H9 (cell line): ENCODE data around the gene RIMS1. TPM values are rescaled to one million over a fixed set of nuclear protein-coding genes. Genes with fewer than 3 reads are reported as not detected.

Experiments used
- DNase-seq: peaks from one replicate; pipeline ENCODE4 v3.0.0-alpha.2; 2017
- H2AFZ ChIP-seq: one replicate; pipeline ENCODE4 v1.6.1; 2013; ENCODE audit warnings: mild to moderate bottlenecking, low read length, control low read depth, moderate library complexity
- H2AK5ac ChIP-seq: 2 replicates; pipeline ENCODE4 v1.6.1; 2013; ENCODE audit warnings: low read length, control low read depth, mixed read lengths; ENCODE audit not compliant: insufficient read length
- H2BK120ac ChIP-seq: one replicate; pipeline ENCODE4 v1.6.1; 2013; ENCODE audit warnings: low read depth, mild to moderate bottlenecking, low read length, control low read depth, inconsistent platforms; ENCODE audit not compliant: poor library complexity, severe bottlenecking
- H2BK12ac ChIP-seq: 2 replicates; pipeline ENCODE4 v1.6.1; 2013; ENCODE audit warnings: low read length, control low read depth, mixed read lengths, low read depth; ENCODE audit not compliant: insufficient read length
- H2BK15ac ChIP-seq: 2 replicates; pipeline ENCODE4 v1.6.1; 2013; ENCODE audit warnings: low read depth, low read length, control low read depth
- H2BK20ac ChIP-seq: one replicate; pipeline ENCODE4 v1.6.1; 2013; ENCODE audit warnings: low read depth, mild to moderate bottlenecking, low read length, control low read depth, inconsistent platforms; ENCODE audit not compliant: poor library complexity, severe bottlenecking
- H2BK5ac ChIP-seq: 2 replicates; pipeline ENCODE4 v1.6.1; 2013; ENCODE audit warnings: low read length, control low read depth, mixed read lengths; ENCODE audit not compliant: insufficient read length
- H3K14ac ChIP-seq: 2 replicates; pipeline ENCODE4 v1.6.1; 2013; ENCODE audit warnings: low read length, control low read depth; ENCODE audit not compliant: insufficient read depth
- H3K18ac ChIP-seq: 2 replicates; pipeline ENCODE4 v1.6.1; 2013; ENCODE audit warnings: low read depth, mild to moderate bottlenecking, mixed read lengths, low read length, control low read depth; ENCODE audit not compliant: insufficient read length
- H3K23ac ChIP-seq: 2 replicates; pipeline ENCODE4 v1.6.1; 2013; ENCODE audit warnings: low read length, control low read depth, mixed read lengths, low read depth; ENCODE audit not compliant: insufficient read length
- H3K23me2 ChIP-seq: 2 replicates; pipeline ENCODE4 v1.6.1; 2013; ENCODE audit warnings: low read depth, mild to moderate bottlenecking, mixed read lengths, low read length, control low read depth; ENCODE audit not compliant: insufficient read length, poor library complexity, severe bottlenecking
- H3K27ac ChIP-seq: 2 replicates; pipeline ENCODE4 v1.5.1; 2013; ENCODE audit warnings: low read length, control low read depth, mixed read lengths, low read depth; ENCODE audit not compliant: insufficient read length
- H3K27me3 ChIP-seq: 2 replicates; pipeline ENCODE4 v1.6.1; 2013; ENCODE audit warnings: low read length, control low read depth, inconsistent platforms; ENCODE audit not compliant: insufficient read depth
- H3K4ac ChIP-seq: 2 replicates; pipeline ENCODE4 v1.6.1; 2013; ENCODE audit warnings: low read depth, mild to moderate bottlenecking, control low read depth, inconsistent platforms, low read length, moderate library complexity
- H3K4me1 ChIP-seq: 2 replicates; pipeline ENCODE4 v1.6.1; 2013; ENCODE audit warnings: low read length, control low read depth, inconsistent platforms; ENCODE audit not compliant: insufficient read depth
- H3K4me2 ChIP-seq: 2 replicates; pipeline ENCODE4 v1.6.1; 2013; ENCODE audit warnings: low read length, control low read depth, mixed read lengths; ENCODE audit not compliant: insufficient read length, insufficient read depth
- H3K56ac ChIP-seq: 2 replicates; pipeline ENCODE4 v1.6.1; 2013; ENCODE audit warnings: low read depth, mild to moderate bottlenecking, mixed read lengths, low read length, control low read depth; ENCODE audit not compliant: insufficient read length
- H3K79me1 ChIP-seq: 2 replicates; pipeline ENCODE4 v1.6.1; 2013; ENCODE audit warnings: low read depth, mild to moderate bottlenecking, moderate library complexity, low read length, control low read depth, inconsistent platforms; ENCODE audit not compliant: insufficient read depth, poor library complexity, severe bottlenecking
- H3K79me2 ChIP-seq: 2 replicates; pipeline ENCODE4 v1.6.1; 2013; ENCODE audit warnings: low read length, control low read depth, inconsistent platforms; ENCODE audit not compliant: insufficient read depth
- H3K9ac ChIP-seq: 2 replicates; pipeline ENCODE4 v1.6.1; 2013; ENCODE audit warnings: low read length, control low read depth, mixed read lengths; ENCODE audit not compliant: insufficient read length; ENCODE audit errors: extremely low read depth
- H3K9me3 ChIP-seq: one replicate; pipeline ENCODE4 v1.6.1; 2013; ENCODE audit warnings: low read depth, low read length, inconsistent platforms; ENCODE audit not compliant: control insufficient read depth
- H3T11ph ChIP-seq: one replicate; pipeline ENCODE4 v1.6.1; 2013; ENCODE audit warnings: mild to moderate bottlenecking, low read length, control low read depth, inconsistent platforms
- H4K20me1 ChIP-seq: one replicate; pipeline ENCODE4 v1.6.1; 2013; ENCODE audit not compliant: control insufficient read depth, insufficient read length, insufficient read depth
- H4K5ac ChIP-seq: 2 replicates; pipeline ENCODE4 v1.6.1; 2013; ENCODE audit warnings: low read depth, mild to moderate bottlenecking, mixed read lengths, low read length, control low read depth; ENCODE audit not compliant: insufficient read length
- H4K8ac ChIP-seq: replicated peaks from 2 replicates; pipeline ENCODE4 v1.6.1; 2013; ENCODE audit warnings: low read length, control low read depth, mixed read lengths, low read depth; ENCODE audit not compliant: insufficient read length
- H4K91ac ChIP-seq: 2 replicates; pipeline ENCODE4 v1.6.1; 2013; ENCODE audit warnings: low read depth, mild to moderate bottlenecking, moderate library complexity, mixed read lengths, low read length, control low read depth; ENCODE audit not compliant: insufficient read length
- H3K27ac Mint-ChIP-seq, 3 experiments: 2 replicates in 2 of 3; 3 replicates in 1 of 3; pipeline ENCODE4 v1.8.0; 2020 to 2021; ENCODE audit warnings: mixed read lengths in 3 of 3, mild to moderate bottlenecking in 1 of 3, moderate library complexity in 1 of 3
- H3K27me3 Mint-ChIP-seq: 2 replicates; pipeline ENCODE4 v1.8.0; 2021; ENCODE audit warnings: low read depth, mild to moderate bottlenecking, moderate library complexity, mixed read lengths
- H3K36me3 Mint-ChIP-seq, 3 experiments: 2 replicates in 2 of 3; 3 replicates in 1 of 3; pipeline ENCODE4 v1.8.0; 2020 to 2021; ENCODE audit warnings: low read depth in 3 of 3, mixed read lengths in 3 of 3; ENCODE audit not compliant: insufficient read depth in 1 of 3
- H3K4me1 Mint-ChIP-seq, 2 experiments: 2 replicates each; pipeline ENCODE4 v1.8.0; 2020; ENCODE audit warnings: mixed read lengths in 2 of 2
- H3K4me3 Mint-ChIP-seq, 2 experiments: 2 replicates in 1 of 2; 3 replicates in 1 of 2; pipeline ENCODE4 v1.8.0; 2020 to 2021; ENCODE audit warnings: mild to moderate bottlenecking in 2 of 2, mixed read lengths in 2 of 2, moderate library complexity in 1 of 2
- H3K9me3 Mint-ChIP-seq, 2 experiments: 2 replicates in 1 of 2; 3 replicates in 1 of 2; pipeline ENCODE4 v1.8.0; 2020; ENCODE audit warnings: mild to moderate bottlenecking in 2 of 2, mixed read lengths in 2 of 2, moderate library complexity in 1 of 2
- CTCF ChIP-seq: fragments of 200-600 bp; sonication (generic); conservative IDR thresholded peaks from 3 replicates; pipeline ENCODE4 v1.8.0; 2021; ENCODE audit warnings: antibody characterized with exemption, mild to moderate bottlenecking
- WGBS: extraction: QIAGEN DNeasy Blood & Tissue Kit; methylation state at CpG from one replicate; pipeline ENCODE4 v1.1.7; 2013; ENCODE audit warnings: missing lambda C conversion rate, low lambda C conversion rate, mixed read lengths; ENCODE audit not compliant: insufficient read length; ENCODE audit errors: extremely low coverage; 5-methylcytosine and 5-hydroxymethylcytosine counted together
- total RNA-seq: library from RNA; stranded (reverse); gene quantifications from 2 replicates; pipeline ENCODE4 v1.2.1, GENCODE V29; 2021

The RIMS1 gene
- total RNA-seq, 1 experiment from 2014 or later, result 0.83 TPM

GRCh38 chr6:72267470-72267869 is 381.1 kb downstream of the RIMS1 start:
- no peak overlapping the region for H3K27ac Mint-ChIP-seq
- Histone ChIP-seq H3K18ac (no peak overlapping the region), H2AFZ (no peak overlapping the region), H2BK5ac (no peak overlapping the region), H4K8ac (no peak overlapping the region), H3K23me2 (no peaks in the 10 kb centered on the region), H3K9me3 (no peaks in the 10 kb centered on the region), H2BK120ac (no peak overlapping the region), H3K14ac (no peak overlapping the region), H3K79me2 (no peaks in the 10 kb centered on the region), H3K27me3 (no peaks in the 10 kb centered on the region), H2AK5ac (no peak overlapping the region), H3K4ac (no peak overlapping the region), H4K91ac (no peak overlapping the region), H4K5ac (no peak overlapping the region), H3K9ac (no peak overlapping the region), H3K4me1 (no peaks in the 10 kb centered on the region), H3T11ph (no peak overlapping the region), H3K23ac (no peak overlapping the region), H4K20me1 (no peaks in the 10 kb centered on the region), H3K27ac (no peak overlapping the region), H3K4me2 (no peak overlapping the region), H3K56ac (no peak overlapping the region), H3K79me1 (no peaks in the 10 kb centered on the region), H2BK12ac (no peak overlapping the region), H2BK20ac (no peak overlapping the region), H2BK15ac (no peak overlapping the region)
- no peak for DNase-seq
- TF ChIP-seq CTCF, result no peak
- WGBS, result no CpG with 5 or more reads among the region's 1 CpG
- no peak overlapping the region for H3K4me3 Mint-ChIP-seq
- no peaks in the 10 kb centered on the region for H3K9me3 Mint-ChIP-seq
- H3K4me1 Mint-ChIP-seq, result no peaks in the 10 kb centered on the region
- no peaks in the 10 kb centered on the region for H3K27me3 Mint-ChIP-seq
- no peaks in the 10 kb centered on the region for H3K36me3 Mint-ChIP-seq
